ENCODE data around the gene CHAC1.

GRCh38 chr15:40922608-40923005, 30.7 kb upstream of the CHAC1 start:
- TF ChIP-seq POLR2AphosphoS5 (IDR thresholded peaks at IDR 0.05) (no peak), CTCF (IDR thresholded peaks at IDR 0.05) (no peak)
